Stimulated activated CD4-positive, alpha-beta T cell treated with anti-CD3 and anti-CD28 coated beads, Interleukin-4, amount 100 ng/mL, for 48 hours (primary cell): ENCODE measurements around the gene ITSN1.
"Not testable (repeated sequence)": the region's sequence is repeated elsewhere in the genome, so short reads cannot be mapped to it uniquely, and the experiment has no call there.

Experiments used
- DNase-seq, 2 donors: peaks; one replicate each; pipeline ENCODE4 v3.0.0-alpha.2; 2020; ENCODE audit warnings: low read depth in 2 of 2

Gene ITSN1

GRCh38 chr21:33859373-33860102, 217.2 kb downstream of the ITSN1 start:
- DNase-seq: no peak

GRCh38 chr21:33860332-33860879, 218.1 kb downstream of the ITSN1 start:
- no peak for DNase-seq

GRCh38 chr21:33861125-33861524, 218.8 kb downstream of the ITSN1 start:
- DNase-seq: no peak

- not testable (repeated sequence) for DNase-seq
These were observed 220.9 kb downstream of the ITSN1 start for GRCh38 chr21:33863191-33863590.

- DNase-seq: no peak
These were observed 221.8 kb downstream of the ITSN1 start for GRCh38 chr21:33864150-33864549.

GRCh38 chr21:33865176-33865575, 222.9 kb downstream of the ITSN1 start:
- DNase-seq: no peak

GRCh38 chr21:33865996-33866575, 223.8 kb downstream of the ITSN1 start:
- DNase-seq: no peak

- no peak for DNase-seq
These were observed 224.5 kb downstream of the ITSN1 start for GRCh38 chr21:33866826-33867225.

- not testable (repeated sequence) for DNase-seq
These were observed 225.6 kb downstream of the ITSN1 start for GRCh38 chr21:33867868-33868267.

GRCh38 chr21:33869873-33870272, 227.6 kb downstream of the ITSN1 start:
- DNase-seq: no peak

GRCh38 chr21:33870768-33871167, 228.5 kb downstream of the ITSN1 start:
- DNase-seq: no peak

- no peak for DNase-seq
These were observed 228.9 kb downstream of the ITSN1 start for GRCh38 chr21:33871171-33871570.

GRCh38 chr21:33872881-33873515, 230.7 kb downstream of the ITSN1 start:
- DNase-seq: no peak

- no peak for DNase-seq
These were observed 231.9 kb downstream of the ITSN1 start for GRCh38 chr21:33874161-33874560.

GRCh38 chr21:33875026-33875695, 232.9 kb downstream of the ITSN1 start:
- DNase-seq: no peak

GRCh38 chr21:33878824-33879223, 236.5 kb downstream of the ITSN1 start:
- no peak for DNase-seq

- DNase-seq: no peak
These were observed 238.3 kb downstream of the ITSN1 start for GRCh38 chr21:33880626-33881025.

GRCh38 chr21:33881689-33882440, 239.6 kb downstream of the ITSN1 start:
- DNase-seq: no peak

- no peak for DNase-seq
These were observed 240.8 kb downstream of the ITSN1 start for GRCh38 chr21:33883118-33883517.

GRCh38 chr21:33884376-33885171, 242.3 kb downstream of the ITSN1 start:
- DNase-seq: no peak

- DNase-seq: no peak
These were observed 242.8 kb downstream of the ITSN1 start for GRCh38 chr21:33885172-33885514.
